HepG2 (cell line): ENCODE results near the gene SCFD2.

ENCODE experiments used
- BRF2 ChIP-seq: sonication (generic); formaldehyde crosslinking; IDR thresholded peaks from 2 replicates; pipeline ENCODE4 v1.8.1; 2022; ENCODE audit warnings: mild to moderate bottlenecking, missing genetic modification reagents
- CHD2 ChIP-seq: IDR thresholded peaks from 2 replicates; pipeline ENCODE4 v1.6.1; 2011; ENCODE audit warnings: low read depth, low read length, improper control_type of control experiment
- E2F1 ChIP-seq: sonication (generic); formaldehyde crosslinking; IDR thresholded peaks from 2 replicates; pipeline ENCODE4 v1.5.0; 2020; ENCODE audit warnings: missing genetic modification reagents
- EHMT2 ChIP-seq: fragments of 200-600 bp; sonication (generic); IDR thresholded peaks from 2 replicates; pipeline ENCODE4 v1.7.0; 2017; ENCODE audit warnings: antibody characterized with exemption, low read depth, low read length, borderline replicate concordance
- HCFC1 ChIP-seq: fragments of 150-350 bp; IDR thresholded peaks from 2 replicates; pipeline ENCODE4 v1.6.1; 2014; ENCODE audit warnings: low read depth, low read length
- HNRNPLL ChIP-seq: fragments of 200-400 bp; formaldehyde crosslinking; IDR thresholded peaks from 2 replicates; pipeline ENCODE4 v1.6.1; 2017; ENCODE audit warnings: mild to moderate bottlenecking, low read depth, low read length; ENCODE audit not compliant: poor library complexity, severe bottlenecking
- JUNB ChIP-seq: sonication (generic); formaldehyde crosslinking; IDR thresholded peaks from 2 replicates; pipeline ENCODE4 v1.8.0; 2022; ENCODE audit warnings: missing genetic modification reagents, mild to moderate bottlenecking, borderline replicate concordance
- POLR2A ChIP-seq, 2 experiments: IDR thresholded peaks; 2 replicates each; pipeline ENCODE4 v1.6.1; 2011; ENCODE audit warnings: low read depth in 2 of 2, low read length in 2 of 2, mild to moderate bottlenecking in 1 of 2, moderate library complexity in 1 of 2; ENCODE audit not compliant: insufficient read depth in 1 of 2
- PRPF4 ChIP-seq: fragments of 200-400 bp; formaldehyde crosslinking; IDR thresholded peaks from 2 replicates; pipeline ENCODE4 v1.6.1; 2016; ENCODE audit warnings: low read length, low read depth; ENCODE audit not compliant: poor library complexity, severe bottlenecking
- RXRA ChIP-seq: sonication (generic); formaldehyde crosslinking; IDR thresholded peaks from 2 replicates; pipeline ENCODE4 v1.5.1; 2020; ENCODE audit warnings: missing genetic modification reagents
- TARDBP ChIP-seq: sonication (generic); formaldehyde crosslinking; IDR thresholded peaks from 2 replicates; pipeline ENCODE4 v1.8.0; 2022; ENCODE audit warnings: mild to moderate bottlenecking, missing genetic modification reagents
- ZNF276 ChIP-seq: sonication (generic); formaldehyde crosslinking; IDR thresholded peaks from 2 replicates; pipeline ENCODE4 v1.4.0; 2020; ENCODE audit warnings: mild to moderate bottlenecking, low read depth, missing genetic modification reagents
- ZNF616 ChIP-seq: sonication (generic); formaldehyde crosslinking; IDR thresholded peaks from 2 replicates; pipeline ENCODE4 v1.5.0; 2020; ENCODE audit warnings: low read depth, mild to moderate bottlenecking, missing genetic modification reagents

GRCh38 chr4:52910115-52910514, 455.7 kb downstream of the SCFD2 start:
- TF ChIP-seq RXRA (CRISPR knock-in tag) = no peak
- no peak for TF ChIP-seq E2F1 (CRISPR knock-in tag)
- TF ChIP-seq CHD2 = no peak
- TF ChIP-seq HCFC1 = no peak
- TF ChIP-seq TARDBP (CRISPR knock-in tag) = no peak
- TF ChIP-seq BRF2 = no peak
- TF ChIP-seq ZNF616 (CRISPR knock-in tag) = no peak
- no peak for TF ChIP-seq POLR2A (IDR thresholded peaks at IDR 0.05; ENCODE audit: insufficient read depth in 1 of 2, low read depth in 2 of 2, low read length in 2 of 2)
- TF ChIP-seq PRPF4 = no peak
- TF ChIP-seq JUNB (CRISPR knock-in tag) = no peak
- no peak for TF ChIP-seq HNRNPLL
- no peak for TF ChIP-seq ZNF276 (CRISPR knock-in tag)
- TF ChIP-seq EHMT2 = no peak
